SK-N-SH (cell line): ENCODE results near the gene JAK1. TPM values are rescaled to one million over a fixed set of nuclear protein-coding genes. Genes with fewer than 3 reads are reported as not detected.

Experiments used
- CTCF ChIA-PET: fragments of 300-600, 350-600 bp; formaldehyde crosslinking; extraction: SDS; loops from one replicate; lab custom pipeline; 2021; lab: Yijun Ruan, JAX
- POLR2A ChIA-PET: fragments of 350-600 bp; sonication (Branson Sonifier 250); formaldehyde crosslinking; extraction: SDS; loops from one replicate; lab custom pipeline; 2020; ENCODE audit warnings: antibody characterized with exemption, inconsistent platforms; lab: Yijun Ruan, JAX
- DNase-seq: peaks from one replicate; pipeline ENCODE4 v3.0.0; 2012
- H2AFZ ChIP-seq: fragments of 200-600 bp; sonication (generic); 2 replicates; pipeline ENCODE4 v1.8.1; 2016; ENCODE audit warnings: antibody characterized with exemption, mild to moderate bottlenecking, low read depth
- H3F3A ChIP-seq: fragments of 200-600 bp; sonication (generic); replicated peaks from 2 replicates; pipeline ENCODE3; 2016; ENCODE audit warnings: antibody characterized with exemption, mild to moderate bottlenecking; ENCODE audit not compliant: insufficient read depth
- H3K27ac ChIP-seq, 2 experiments: fragments of 200-500 bp in 1 of 2; fragments of 200-600 bp in 1 of 2; sonication (Bioruptor generic) in 1 of 2; sonication (generic), shearing (Covaris generic) in 1 of 2; 2 replicates each; pipeline versions ENCODE4 v1.5.1 to v1.6.1; 2014 to 2016; ENCODE audit warnings: low read depth in 2 of 2, inconsistent platforms in 1 of 2, low read length in 1 of 2, mild to moderate bottlenecking in 1 of 2, mixed read lengths in 1 of 2
- H3K27me3 ChIP-seq: fragments of 200-600 bp; sonication (generic), shearing (Covaris generic); 2 replicates; pipeline ENCODE4 v1.6.1; 2016; ENCODE audit warnings: mixed run types; ENCODE audit not compliant: insufficient read depth
- H3K36me3 ChIP-seq, 2 experiments: fragments of 200-500 bp in 1 of 2; fragments of 200-600 bp in 1 of 2; sonication (Bioruptor generic) in 1 of 2; sonication (generic) in 1 of 2; replicated peaks in 1 of 2; 2 replicates each; pipeline versions ENCODE3 to v1.5.1; 2014 to 2016; ENCODE audit warnings: low read length in 1 of 2, mild to moderate bottlenecking in 1 of 2; ENCODE audit not compliant: insufficient read depth in 2 of 2, control insufficient read depth in 1 of 2
- H3K4me1 ChIP-seq, 2 experiments: fragments of 200-500 bp in 1 of 2; fragments of 200-600 bp in 1 of 2; sonication (Bioruptor generic) in 1 of 2; sonication (generic), shearing (Covaris generic) in 1 of 2; 2 replicates each; pipeline versions ENCODE4 v1.5.1 to v1.6.1; 2014 to 2016; ENCODE audit warnings: low read depth in 1 of 2, low read length in 1 of 2, mixed run types in 1 of 2; ENCODE audit not compliant: insufficient read depth in 2 of 2, control insufficient read depth in 1 of 2
- H3K4me2 ChIP-seq: fragments of 200-600 bp; sonication (generic), shearing (Covaris generic); 2 replicates; pipeline ENCODE4 v1.6.1; 2017; ENCODE audit warnings: mixed run types
- H3K4me3 ChIP-seq, 2 experiments: fragments of 200-500 bp in 1 of 2; fragments of 200-600 bp in 1 of 2; sonication (Bioruptor generic) in 1 of 2; sonication (generic), shearing (Covaris generic) in 1 of 2; 2 replicates each; pipeline versions ENCODE4 v1.5.1 to v1.8.1; 2014 to 2016; ENCODE audit warnings: low read depth in 2 of 2, inconsistent platforms in 1 of 2, low read length in 1 of 2, mild to moderate bottlenecking in 1 of 2, mixed read lengths in 1 of 2, moderate library complexity in 1 of 2
- H3K79me2 ChIP-seq: fragments of 200-600 bp; sonication (generic); 2 replicates; pipeline ENCODE4 v1.8.1; 2017; ENCODE audit warnings: mild to moderate bottlenecking; ENCODE audit not compliant: insufficient read depth
- H3K9ac ChIP-seq: fragments of 200-600 bp; sonication (generic); 2 replicates; pipeline ENCODE4 v1.6.1; 2017; ENCODE audit warnings: mixed run types
- H3K9me2 ChIP-seq: fragments of 200-600 bp; sonication (generic); 2 replicates; pipeline ENCODE4 v1.6.1; 2017; ENCODE audit warnings: mixed run types
- H3K9me3 ChIP-seq: fragments of 200-600 bp; sonication (generic); 2 replicates; pipeline ENCODE4 v1.6.1; 2017; ENCODE audit warnings: mixed run types, mild to moderate bottlenecking, moderate library complexity
- H4K20me1 ChIP-seq: fragments of 200-600 bp; sonication (generic); 2 replicates; pipeline ENCODE4 v1.6.1; 2017; ENCODE audit warnings: mild to moderate bottlenecking, mixed run types; ENCODE audit not compliant: insufficient read depth
- CHD2 ChIP-seq: fragments of 150-350 bp; IDR thresholded peaks from 2 replicates; pipeline ENCODE4 v1.6.1; 2018; ENCODE audit warnings: low read length; ENCODE audit not compliant: partially characterized antibody
- ELF1 ChIP-seq: IDR thresholded peaks from 2 replicates; pipeline ENCODE4 v1.4.0; 2012
- EP300 ChIP-seq, 2 experiments: IDR thresholded peaks; 2 replicates each; pipeline versions ENCODE4 v1.4.0 to v1.6.1; 2012; ENCODE audit warnings: borderline replicate concordance in 1 of 2, low read depth in 1 of 2, low read length in 1 of 2
- EZH2phosphoT487 ChIP-seq: fragments of 200-600 bp; sonication (generic); IDR thresholded peaks from 2 replicates; pipeline ENCODE4 v1.6.1; 2017; ENCODE audit warnings: low read depth, mixed run types, mild to moderate bottlenecking, antibody characterized with exemption, moderate library complexity, borderline replicate concordance
- FOSL2 ChIP-seq: IDR thresholded peaks from 2 replicates; pipeline ENCODE4 v1.4.0; 2012; ENCODE audit warnings: low read depth, mild to moderate bottlenecking, moderate library complexity, borderline replicate concordance
- FOXM1 ChIP-seq: IDR thresholded peaks from 2 replicates; pipeline ENCODE4 v1.4.0; 2012; ENCODE audit warnings: low read depth, mild to moderate bottlenecking
- GABPA ChIP-seq: IDR thresholded peaks from 2 replicates; pipeline ENCODE4 v1.4.0; 2012; ENCODE audit warnings: low read depth, mild to moderate bottlenecking
- GATA2 ChIP-seq: sonication (generic); formaldehyde crosslinking; IDR thresholded peaks from 2 replicates; pipeline ENCODE4 v1.5.0; 2020; ENCODE audit warnings: mild to moderate bottlenecking, missing genetic modification reagents
- MEF2A ChIP-seq: IDR thresholded peaks from 2 replicates; pipeline ENCODE4 v1.4.0; 2012; ENCODE audit warnings: low read depth, borderline replicate concordance
- NFIC ChIP-seq: IDR thresholded peaks from 2 replicates; pipeline ENCODE4 v1.4.0; 2012; ENCODE audit warnings: borderline replicate concordance
- POLR2AphosphoS5 ChIP-seq: IDR thresholded peaks from 2 replicates; pipeline ENCODE4 v1.6.1; 2012; ENCODE audit warnings: low read depth, low read length
- RCOR1 ChIP-seq: fragments of 150-350 bp; IDR thresholded peaks from 2 replicates; pipeline ENCODE4 v1.6.1; 2017; ENCODE audit warnings: antibody characterized with exemption, low read length
- SIN3A ChIP-seq: IDR thresholded peaks from 2 replicates; pipeline ENCODE4 v1.6.1; 2012; ENCODE audit warnings: low read depth, mild to moderate bottlenecking, low read length, moderate library complexity, borderline replicate concordance
- SMC3 ChIP-seq: IDR thresholded peaks from 2 replicates; pipeline ENCODE4 v1.6.1; 2012; ENCODE audit warnings: low read depth, low read length, improper control_type of control experiment
- TCF12 ChIP-seq: IDR thresholded peaks from 2 replicates; pipeline ENCODE4 v1.4.0; 2012
- TEAD4 ChIP-seq: IDR thresholded peaks from 2 replicates; pipeline ENCODE4 v1.4.0; 2012; ENCODE audit warnings: mild to moderate bottlenecking, borderline replicate concordance; ENCODE audit not compliant: insufficient read depth
- WGBS: methylation state at CpG from one replicate; pipeline ENCODE4 v1.1.6; 2017; ENCODE audit warnings: low lambda C conversion rate; 5-methylcytosine and 5-hydroxymethylcytosine counted together
- polyA plus RNA-seq, 3 experiments: library from polyadenylated mRNA; depleted of rRNA; stranded (reverse); fragments of >200 nt; gene quantifications; 2 replicates each; pipeline ENCODE4 v1.2.3, GENCODE V29; 2012
- TF ChIP-seq, protein P1 (sequence below): IDR thresholded peaks from 2 replicates; pipeline ENCODE4; 2012
- TF ChIP-seq, protein P2 (sequence below): fragments of 150-350 bp; IDR thresholded peaks from 2 replicates; pipeline ENCODE4 v1.6.1; 2017; ENCODE audit warnings: antibody characterized with exemption, low read length, low read depth, borderline replicate concordance
- TF ChIP-seq, protein P3 (sequence below): fragments of 150-350 bp; IDR thresholded peaks from 2 replicates; pipeline ENCODE4 v1.6.1; 2016; ENCODE audit warnings: mild to moderate bottlenecking, low read depth, low read length
- TF ChIP-seq, protein P4 (sequence below): IDR thresholded peaks from 2 replicates; pipeline ENCODE4 v1.4.0; 2012; ENCODE audit warnings: low read depth, borderline replicate concordance

The JAK1 gene
- polyA plus RNA-seq, 1 of the 3 experiments (the other 2 are of a cell fraction): 47.5 TPM

DNA sequence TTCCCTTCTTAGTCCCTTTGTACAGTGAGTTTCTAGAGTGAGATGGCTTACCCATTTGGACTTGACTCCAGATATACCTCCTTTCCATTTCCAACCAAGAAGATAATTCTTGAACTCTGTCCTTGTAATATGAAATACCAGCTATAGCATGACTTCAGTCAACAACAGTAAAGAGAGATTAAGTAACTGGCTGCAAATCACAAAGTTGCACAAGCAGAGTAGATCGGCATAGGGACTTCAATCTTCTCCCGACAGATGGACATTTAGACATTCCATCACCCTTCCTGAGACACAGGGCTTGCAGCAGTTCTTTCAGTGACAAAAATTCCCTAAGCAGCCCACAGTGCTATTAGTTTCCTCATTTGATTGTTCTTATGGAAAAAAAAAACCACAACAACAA, 44.6 kb downstream of the JAK1 start:
- no peak overlapping the region for H2AFZ ChIP-seq
- peak overlapping the region; percentile 89 to 94 for H3K27ac ChIP-seq
- WGBS: 50% methylated on average over 2 of the region's 2 CpGs
- H4K20me1 ChIP-seq: no peaks in the 10 kb centered on the region; the same call in 1 of the 2 replicates
- H3K27me3 ChIP-seq: no peaks in the 10 kb centered on the region
- peak overlapping the region; percentile 79 for H3K4me2 ChIP-seq
- TF ChIP-seq, protein P1, sequence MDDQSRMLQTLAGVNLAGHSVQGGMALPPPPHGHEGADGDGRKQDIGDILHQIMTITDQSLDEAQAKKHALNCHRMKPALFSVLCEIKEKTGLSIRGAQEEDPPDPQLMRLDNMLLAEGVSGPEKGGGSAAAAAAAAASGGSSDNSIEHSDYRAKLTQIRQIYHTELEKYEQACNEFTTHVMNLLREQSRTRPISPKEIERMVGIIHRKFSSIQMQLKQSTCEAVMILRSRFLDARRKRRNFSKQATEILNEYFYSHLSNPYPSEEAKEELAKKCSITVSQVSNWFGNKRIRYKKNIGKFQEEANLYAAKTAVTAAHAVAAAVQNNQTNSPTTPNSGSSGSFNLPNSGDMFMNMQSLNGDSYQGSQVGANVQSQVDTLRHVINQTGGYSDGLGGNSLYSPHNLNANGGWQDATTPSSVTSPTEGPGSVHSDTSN: 0 out of 2 replicates have a peak, but pooled peaks have one; percentile 16
- no peak for TF ChIP-seq FOXM1
- H3K9me2 ChIP-seq: no peaks in the 10 kb centered on the region
- no peak overlapping the region; a peak in 1 of 4 replicates for H3K4me3 ChIP-seq
- no peak for DNase-seq
- peak overlapping the region; percentile 58; the same call in 1 of the 2 replicates for H3K9ac ChIP-seq
- no peaks in the 10 kb centered on the region for H3K36me3 ChIP-seq
- ChIA-PET POLR2A (no interaction called here), CTCF (interaction anchor here (1.0 kb wide), 1 partner anchor 32 kb away, joined by 3 read pairs; no protein-coding TSS in a partner anchor)
- H3K4me1 ChIP-seq: peaks cover 38 to 61% of the 10 kb centered on the region in 2 experiments
- H3F3A ChIP-seq: peaks cover 44% of the 10 kb centered on the region
- H3K9me3 ChIP-seq: no peaks in the 10 kb centered on the region
- peaks cover 80% of the 10 kb centered on the region for H3K79me2 ChIP-seq

DNA sequence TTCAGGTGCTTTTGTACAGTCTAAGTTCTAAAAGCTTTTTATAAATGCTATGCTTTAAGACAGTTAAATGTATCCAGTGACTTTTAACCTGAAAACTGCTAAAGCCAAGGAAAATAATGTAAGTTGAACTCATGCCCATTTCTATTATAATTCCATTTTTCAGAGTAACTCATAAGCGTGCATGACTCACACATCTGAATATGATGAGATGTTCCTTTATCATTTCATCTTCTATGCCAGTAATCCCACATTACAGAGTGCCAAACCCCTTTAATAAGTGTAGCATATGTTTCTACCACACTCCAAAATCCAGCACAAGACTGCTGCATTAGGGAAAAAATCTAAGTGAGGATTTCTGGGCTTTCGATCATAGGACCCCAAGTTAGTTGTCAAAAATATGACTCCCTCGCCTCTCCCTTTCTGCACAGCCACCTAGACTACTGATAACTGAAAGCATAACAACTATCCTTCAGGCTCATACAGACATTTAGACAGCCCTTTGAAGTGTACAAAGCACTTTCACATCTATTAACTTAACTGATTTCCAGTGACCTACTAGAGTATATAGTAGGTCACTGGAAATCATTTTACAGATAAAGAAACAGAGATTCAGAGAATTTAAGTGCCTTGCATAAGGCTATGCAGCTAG, 45.3 kb downstream of the JAK1 start:
- Histone ChIP-seq H2AFZ (no peak overlapping the region), H3K4me3 (peak overlapping the region; percentile 31 to 55; a peak in 3 of 4 replicates), H3K36me3 (no peaks in the 10 kb centered on the region), H4K20me1 (no peaks in the 10 kb centered on the region; the same call in 1 of the 2 replicates), H3K9ac (peak overlapping the region; percentile 58; the same call in 1 of the 2 replicates), H3K27me3 (no peaks in the 10 kb centered on the region), H3K27ac (peak overlapping the region; percentile 89 to 94), H3K79me2 (peaks cover 80% of the 10 kb centered on the region), H3K9me3 (no peaks in the 10 kb centered on the region), H3K4me1 (peaks cover 36 to 68% of the 10 kb centered on the region in 2 experiments), H3K4me2 (peak overlapping the region; percentile 79), H3K9me2 (no peaks in the 10 kb centered on the region), H3F3A (peaks cover 50% of the 10 kb centered on the region)
- 3% methylated on average over 3 of the region's 3 CpGs for WGBS
- DNase-seq: peak; percentile 33
- CTCF ChIA-PET: interaction anchor here (1.0 kb wide), 1 partner anchor 31 kb away, joined by 3 read pairs; no protein-coding TSS in a partner anchor
- POLR2A ChIA-PET: no interaction called here
- TF ChIP-seq SMC3: no peak
- TF ChIP-seq POLR2AphosphoS5: peak; percentile 81; the same call in 1 of the 2 replicates
- peak; percentile 57 for TF ChIP-seq GATA2 (CRISPR knock-in tag)
- peak; percentile 85 for TF ChIP-seq MEF2A
- peak; percentile 98 for TF ChIP-seq FOSL2
- TF ChIP-seq, protein P2, sequence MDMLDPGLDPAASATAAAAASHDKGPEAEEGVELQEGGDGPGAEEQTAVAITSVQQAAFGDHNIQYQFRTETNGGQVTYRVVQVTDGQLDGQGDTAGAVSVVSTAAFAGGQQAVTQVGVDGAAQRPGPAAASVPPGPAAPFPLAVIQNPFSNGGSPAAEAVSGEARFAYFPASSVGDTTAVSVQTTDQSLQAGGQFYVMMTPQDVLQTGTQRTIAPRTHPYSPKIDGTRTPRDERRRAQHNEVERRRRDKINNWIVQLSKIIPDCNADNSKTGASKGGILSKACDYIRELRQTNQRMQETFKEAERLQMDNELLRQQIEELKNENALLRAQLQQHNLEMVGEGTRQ: no peak
- no peak for TF ChIP-seq EZH2phosphoT487
- peak; percentile 83; the same call in 1 of the 2 replicates for TF ChIP-seq TEAD4
- 0 out of 2 replicates have a peak, but pooled peaks have one; percentile 26 for TF ChIP-seq GABPA
- peak; percentile 64; the same call in 1 of the 2 replicates for TF ChIP-seq RCOR1
- TF ChIP-seq CHD2: peak; percentile 45
- TF ChIP-seq SIN3A: peak; percentile 18; the same call in 1 of the 2 replicates
- peak; percentile 68 to 92; a peak in 3 of 4 replicates for TF ChIP-seq EP300 (IDR thresholded peaks at IDR 0.05; ENCODE audit: borderline replicate concordance in 1 of 2, low read depth in 1 of 2, low read length in 1 of 2)
- TF ChIP-seq, protein P3, sequence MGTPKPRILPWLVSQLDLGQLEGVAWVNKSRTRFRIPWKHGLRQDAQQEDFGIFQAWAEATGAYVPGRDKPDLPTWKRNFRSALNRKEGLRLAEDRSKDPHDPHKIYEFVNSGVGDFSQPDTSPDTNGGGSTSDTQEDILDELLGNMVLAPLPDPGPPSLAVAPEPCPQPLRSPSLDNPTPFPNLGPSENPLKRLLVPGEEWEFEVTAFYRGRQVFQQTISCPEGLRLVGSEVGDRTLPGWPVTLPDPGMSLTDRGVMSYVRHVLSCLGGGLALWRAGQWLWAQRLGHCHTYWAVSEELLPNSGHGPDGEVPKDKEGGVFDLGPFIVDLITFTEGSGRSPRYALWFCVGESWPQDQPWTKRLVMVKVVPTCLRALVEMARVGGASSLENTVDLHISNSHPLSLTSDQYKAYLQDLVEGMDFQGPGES: no peak
- no peak for TF ChIP-seq ELF1
- TF ChIP-seq NFIC: peak; percentile 97
- TF ChIP-seq, protein P4, sequence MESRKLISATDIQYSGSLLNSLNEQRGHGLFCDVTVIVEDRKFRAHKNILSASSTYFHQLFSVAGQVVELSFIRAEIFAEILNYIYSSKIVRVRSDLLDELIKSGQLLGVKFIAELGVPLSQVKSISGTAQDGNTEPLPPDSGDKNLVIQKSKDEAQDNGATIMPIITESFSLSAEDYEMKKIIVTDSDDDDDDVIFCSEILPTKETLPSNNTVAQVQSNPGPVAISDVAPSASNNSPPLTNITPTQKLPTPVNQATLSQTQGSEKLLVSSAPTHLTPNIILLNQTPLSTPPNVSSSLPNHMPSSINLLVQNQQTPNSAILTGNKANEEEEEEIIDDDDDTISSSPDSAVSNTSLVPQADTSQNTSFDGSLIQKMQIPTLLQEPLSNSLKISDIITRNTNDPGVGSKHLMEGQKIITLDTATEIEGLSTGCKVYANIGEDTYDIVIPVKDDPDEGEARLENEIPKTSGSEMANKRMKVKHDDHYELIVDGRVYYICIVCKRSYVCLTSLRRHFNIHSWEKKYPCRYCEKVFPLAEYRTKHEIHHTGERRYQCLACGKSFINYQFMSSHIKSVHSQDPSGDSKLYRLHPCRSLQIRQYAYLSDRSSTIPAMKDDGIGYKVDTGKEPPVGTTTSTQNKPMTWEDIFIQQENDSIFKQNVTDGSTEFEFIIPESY: peak; percentile 78; the same call in 1 of the 2 replicates
- TF ChIP-seq, protein P1: peak; percentile 89
- TF ChIP-seq TCF12: peak; percentile 96
